Tibial nerve (tissue), 3 donors: ENCODE results near the gene P2RY4.

Experiments
- POLR2A ChIP-seq, 2 donors: fragments of 450-650 bp; IDR thresholded peaks; one replicate each; pipeline ENCODE4 v1.6.1; 2017; ENCODE audit warnings: antibody characterized with exemption in 2 of 2, mild to moderate bottlenecking in 2 of 2, moderate library complexity in 2 of 2
- TF ChIP-seq, protein P1 (sequence below), 5 experiments: fragments of 200-600 bp in 3 of 5; fragments of 450-650 bp in 2 of 5; sonication (generic) in 3 of 5; IDR thresholded peaks; one replicate each; pipeline ENCODE4 v1.5.1; 2016 to 2019; ENCODE audit warnings: antibody characterized with exemption in 5 of 5, mild to moderate bottlenecking in 3 of 5, moderate library complexity in 2 of 5

- no peak for TF ChIP-seq POLR2A (IDR thresholded peaks at IDR 0.05)
- TF ChIP-seq, protein P1, sequence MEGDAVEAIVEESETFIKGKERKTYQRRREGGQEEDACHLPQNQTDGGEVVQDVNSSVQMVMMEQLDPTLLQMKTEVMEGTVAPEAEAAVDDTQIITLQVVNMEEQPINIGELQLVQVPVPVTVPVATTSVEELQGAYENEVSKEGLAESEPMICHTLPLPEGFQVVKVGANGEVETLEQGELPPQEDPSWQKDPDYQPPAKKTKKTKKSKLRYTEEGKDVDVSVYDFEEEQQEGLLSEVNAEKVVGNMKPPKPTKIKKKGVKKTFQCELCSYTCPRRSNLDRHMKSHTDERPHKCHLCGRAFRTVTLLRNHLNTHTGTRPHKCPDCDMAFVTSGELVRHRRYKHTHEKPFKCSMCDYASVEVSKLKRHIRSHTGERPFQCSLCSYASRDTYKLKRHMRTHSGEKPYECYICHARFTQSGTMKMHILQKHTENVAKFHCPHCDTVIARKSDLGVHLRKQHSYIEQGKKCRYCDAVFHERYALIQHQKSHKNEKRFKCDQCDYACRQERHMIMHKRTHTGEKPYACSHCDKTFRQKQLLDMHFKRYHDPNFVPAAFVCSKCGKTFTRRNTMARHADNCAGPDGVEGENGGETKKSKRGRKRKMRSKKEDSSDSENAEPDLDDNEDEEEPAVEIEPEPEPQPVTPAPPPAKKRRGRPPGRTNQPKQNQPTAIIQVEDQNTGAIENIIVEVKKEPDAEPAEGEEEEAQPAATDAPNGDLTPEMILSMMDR (IDR thresholded peaks at IDR 0.05): no peak
These were observed 6.5 kb downstream of the P2RY4 start for GRCh38 chrX:70253377-70254062.
